ENCODE measurements around the gene CBR1.

CBR1 gene

GRCh38 chr21:36120304-36120888, 50.6 kb downstream of the CBR1 start:
- peak; percentile 11 for DNase-seq
